Upper lobe of left lung (tissue), 4 donors: ENCODE results near the gene SYNPR.

Source experiments
- EP300 ChIP-seq, 4 donors: sonication (generic); formaldehyde crosslinking; IDR thresholded peaks; one replicate each; pipeline ENCODE4 v1.5.1; 2017; ENCODE audit warnings: antibody characterized with exemption in 4 of 4, control low read depth in 2 of 4
- POLR2A ChIP-seq, 4 donors: fragments of 450-650 bp; IDR thresholded peaks; one replicate each; pipeline ENCODE4 v1.5.1; 2016 to 2017; ENCODE audit warnings: antibody characterized with exemption in 4 of 4, mild to moderate bottlenecking in 2 of 4
- POLR2AphosphoS5 ChIP-seq, 2 donors: sonication (generic); formaldehyde crosslinking; IDR thresholded peaks; one replicate each; pipeline ENCODE4 v1.5.1; 2017; ENCODE audit warnings: antibody characterized with exemption in 2 of 2
- TF ChIP-seq, protein P1 (sequence below), 6 experiments: fragments of 450-650 bp in 4 of 6; fragments of 200-600 bp in 2 of 6; sonication (generic) in 2 of 6; IDR thresholded peaks; one replicate each; pipeline ENCODE4 v1.5.1; 2016 to 2019; ENCODE audit warnings: antibody characterized with exemption in 6 of 6

DNA sequence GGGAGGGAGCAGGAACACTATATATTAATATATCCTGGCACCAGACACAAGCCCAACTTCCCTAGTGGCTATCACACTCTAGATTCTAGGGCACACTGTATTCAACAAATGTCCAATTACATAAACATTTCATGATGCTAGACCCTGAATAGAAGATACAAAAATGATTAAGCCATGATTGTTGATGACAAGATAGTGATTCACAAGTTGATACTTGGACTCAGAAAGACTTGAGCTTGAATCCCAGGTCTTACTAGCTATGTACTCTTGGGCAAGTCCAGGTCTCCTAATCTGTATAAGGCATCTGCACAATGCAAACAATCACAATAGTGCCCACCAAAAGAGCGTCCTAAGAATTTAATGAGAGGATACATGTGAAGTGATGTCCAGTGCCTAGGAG is 364.4 kb downstream of the SYNPR start:
- TF ChIP-seq POLR2A (IDR thresholded peaks at IDR 0.05), result no peak
- TF ChIP-seq, protein P1, sequence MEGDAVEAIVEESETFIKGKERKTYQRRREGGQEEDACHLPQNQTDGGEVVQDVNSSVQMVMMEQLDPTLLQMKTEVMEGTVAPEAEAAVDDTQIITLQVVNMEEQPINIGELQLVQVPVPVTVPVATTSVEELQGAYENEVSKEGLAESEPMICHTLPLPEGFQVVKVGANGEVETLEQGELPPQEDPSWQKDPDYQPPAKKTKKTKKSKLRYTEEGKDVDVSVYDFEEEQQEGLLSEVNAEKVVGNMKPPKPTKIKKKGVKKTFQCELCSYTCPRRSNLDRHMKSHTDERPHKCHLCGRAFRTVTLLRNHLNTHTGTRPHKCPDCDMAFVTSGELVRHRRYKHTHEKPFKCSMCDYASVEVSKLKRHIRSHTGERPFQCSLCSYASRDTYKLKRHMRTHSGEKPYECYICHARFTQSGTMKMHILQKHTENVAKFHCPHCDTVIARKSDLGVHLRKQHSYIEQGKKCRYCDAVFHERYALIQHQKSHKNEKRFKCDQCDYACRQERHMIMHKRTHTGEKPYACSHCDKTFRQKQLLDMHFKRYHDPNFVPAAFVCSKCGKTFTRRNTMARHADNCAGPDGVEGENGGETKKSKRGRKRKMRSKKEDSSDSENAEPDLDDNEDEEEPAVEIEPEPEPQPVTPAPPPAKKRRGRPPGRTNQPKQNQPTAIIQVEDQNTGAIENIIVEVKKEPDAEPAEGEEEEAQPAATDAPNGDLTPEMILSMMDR (IDR thresholded peaks at IDR 0.05), result no peak
- no peak for TF ChIP-seq POLR2AphosphoS5 (IDR thresholded peaks at IDR 0.05)
- no peak for TF ChIP-seq EP300 (IDR thresholded peaks at IDR 0.05)
